ENCODE results near the gene NKD1. TPM values are rescaled to one million over a fixed set of nuclear protein-coding genes. Genes with fewer than 3 reads are reported as not detected.

The NKD1 gene
- total and polyA plus RNA-seq, 2 donors (not counting 1 experiment from before 2014, with no cell fraction given): 0.16 to 1.9 TPM

DNA sequence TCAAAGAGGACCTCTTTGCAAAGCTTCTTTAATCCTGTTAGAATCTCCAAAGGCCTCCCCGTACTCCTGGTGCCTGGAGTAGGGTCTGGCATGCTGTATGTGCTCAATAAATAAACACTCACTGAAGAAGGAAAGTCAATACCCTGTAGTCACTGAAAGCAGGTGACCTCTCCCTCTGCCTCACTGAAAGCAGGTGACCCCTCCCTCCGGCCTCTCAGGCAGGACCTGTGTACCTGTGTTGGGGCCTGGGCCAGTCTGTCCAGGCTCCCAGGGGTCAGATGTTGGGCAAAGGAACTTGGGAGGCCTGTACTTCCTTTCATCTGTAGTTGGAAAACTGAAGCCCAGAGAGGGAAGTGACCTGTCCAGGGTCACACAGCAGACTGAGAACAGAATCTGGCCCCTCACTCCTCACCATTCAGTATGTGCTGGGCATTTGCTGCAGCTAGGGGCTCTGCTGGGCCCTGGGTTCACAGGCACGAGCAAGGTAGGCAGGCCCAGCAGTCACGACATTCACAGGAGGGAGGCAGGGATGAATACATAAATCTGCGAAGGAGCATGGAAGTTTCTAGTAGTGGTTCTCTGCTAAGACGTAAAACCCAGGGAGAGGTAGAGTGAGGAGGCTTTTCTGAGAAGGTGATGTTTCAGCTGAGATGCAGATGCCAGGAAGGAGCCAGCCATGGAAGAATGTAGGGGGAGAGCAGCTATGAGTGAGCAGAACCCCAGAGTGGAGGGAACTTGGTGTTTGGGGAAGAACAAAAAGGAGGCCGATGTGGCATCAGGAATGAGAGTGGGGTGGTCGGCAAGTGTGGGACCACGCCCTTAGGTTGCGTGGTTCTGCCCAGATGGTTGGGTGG is 64.0 kb downstream of the NKD1 start:
- Histone ChIP-seq H3K27me3 (replicated peaks in 1 of 4; ENCODE audit: control extremely low read depth in 1 of 4, control insufficient read depth in 3 of 4, insufficient read depth in 4 of 4, low read length in 3 of 4) (no peaks in the 10 kb centered on the region), H4K20me1 (ENCODE audit: control insufficient read depth, insufficient read depth, low read length, poor library complexity, severe bottlenecking) (no peaks in the 10 kb centered on the region), H3K36me3 (replicated peaks in 1 of 2; ENCODE audit: control extremely low read depth in 1 of 2, control insufficient read depth in 1 of 2, extremely low read depth in 1 of 2, insufficient read depth in 2 of 2, low read length in 1 of 2) (no peaks in the 10 kb centered on the region), H3K9ac (ENCODE audit: low read length) (no peak overlapping the region), H3K27ac (ENCODE audit: low read length in 2 of 2) (no peak overlapping the region), H3K9me3 (ENCODE audit: control extremely low read depth in 1 of 3, control insufficient read depth in 2 of 3, insufficient read depth in 1 of 3, low read length in 2 of 3) (no peaks in the 10 kb centered on the region), H3K79me2 (ENCODE audit: control insufficient read depth, insufficient read depth, low read length) (no peaks in the 10 kb centered on the region), H3K4me1 (ENCODE audit: control insufficient read depth in 2 of 2, insufficient read depth in 2 of 2, low read length in 2 of 2) (no peaks in the 10 kb centered on the region), H2AFZ (ENCODE audit: insufficient read depth, low read depth, low read length, poor library complexity, severe bottlenecking) (no peak overlapping the region), H3K4me3 (ENCODE audit: control extremely low read depth in 1 of 5, extremely low read depth in 1 of 5, insufficient read depth in 1 of 5, low read depth in 2 of 5, low read length in 4 of 5) (no peak overlapping the region), H3K4me2 (replicated peaks; ENCODE audit: low read depth, low read length, poor library complexity, severe bottlenecking) (no peak overlapping the region)
- no peaks in the 10 kb centered on the region for H3K4me1 Mint-ChIP-seq
- no peaks in the 10 kb centered on the region for H3K9me3 Mint-ChIP-seq (ENCODE audit: insufficient read depth)
- no peak overlapping the region for H3K4me3 Mint-ChIP-seq
- ChIA-PET POLR2A (no interaction called here), CTCF (interaction anchor here (0.6 to 1.3 kb wide), 2 partner anchors 53 to 108 kb away, joined by 3 to 4 read pairs; no protein-coding TSS in a partner anchor)
- H3K27me3 Mint-ChIP-seq: peaks cover 9% of the 10 kb centered on the region
- intact Hi-C loops (cut with micrococcal nuclease): no loop called here
- 95% methylated on average over 8 of the region's 10 CpGs for WGBS (ENCODE audit: insufficient coverage)
- TF ChIP-seq, protein P1, sequence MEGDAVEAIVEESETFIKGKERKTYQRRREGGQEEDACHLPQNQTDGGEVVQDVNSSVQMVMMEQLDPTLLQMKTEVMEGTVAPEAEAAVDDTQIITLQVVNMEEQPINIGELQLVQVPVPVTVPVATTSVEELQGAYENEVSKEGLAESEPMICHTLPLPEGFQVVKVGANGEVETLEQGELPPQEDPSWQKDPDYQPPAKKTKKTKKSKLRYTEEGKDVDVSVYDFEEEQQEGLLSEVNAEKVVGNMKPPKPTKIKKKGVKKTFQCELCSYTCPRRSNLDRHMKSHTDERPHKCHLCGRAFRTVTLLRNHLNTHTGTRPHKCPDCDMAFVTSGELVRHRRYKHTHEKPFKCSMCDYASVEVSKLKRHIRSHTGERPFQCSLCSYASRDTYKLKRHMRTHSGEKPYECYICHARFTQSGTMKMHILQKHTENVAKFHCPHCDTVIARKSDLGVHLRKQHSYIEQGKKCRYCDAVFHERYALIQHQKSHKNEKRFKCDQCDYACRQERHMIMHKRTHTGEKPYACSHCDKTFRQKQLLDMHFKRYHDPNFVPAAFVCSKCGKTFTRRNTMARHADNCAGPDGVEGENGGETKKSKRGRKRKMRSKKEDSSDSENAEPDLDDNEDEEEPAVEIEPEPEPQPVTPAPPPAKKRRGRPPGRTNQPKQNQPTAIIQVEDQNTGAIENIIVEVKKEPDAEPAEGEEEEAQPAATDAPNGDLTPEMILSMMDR (IDR thresholded peaks at IDR 0.05): no peak
- no peak for TF ChIP-seq EZH2 (IDR thresholded peaks at IDR 0.05; ENCODE audit: borderline replicate concordance, insufficient read depth, low read depth, low read length, poor library complexity, severe bottlenecking)
- no peak for DNase-seq
- H3K27ac Mint-ChIP-seq: no peak overlapping the region
- ATAC-seq (ENCODE audit: low read depth): no peak

GRCh38 chr16:50612849-50613198 is 64.6 kb downstream of the NKD1 start:
- Mint-ChIP-seq H3K4me1 (no peaks in the 10 kb centered on the region), H3K27me3 (peaks cover 9% of the 10 kb centered on the region), H3K9me3 (ENCODE audit: insufficient read depth) (no peaks in the 10 kb centered on the region), H3K27ac (no peak overlapping the region), H3K4me3 (no peak overlapping the region)
- Histone ChIP-seq H3K4me3 (ENCODE audit: control extremely low read depth in 1 of 5, extremely low read depth in 1 of 5, insufficient read depth in 1 of 5, low read depth in 2 of 5, low read length in 4 of 5) (no peak overlapping the region), H3K79me2 (ENCODE audit: control insufficient read depth, insufficient read depth, low read length) (no peaks in the 10 kb centered on the region), H3K27ac (ENCODE audit: low read length in 2 of 2) (no peak overlapping the region), H4K20me1 (ENCODE audit: control insufficient read depth, insufficient read depth, low read length, poor library complexity, severe bottlenecking) (no peaks in the 10 kb centered on the region), H3K4me2 (replicated peaks; ENCODE audit: low read depth, low read length, poor library complexity, severe bottlenecking) (no peak overlapping the region), H2AFZ (ENCODE audit: insufficient read depth, low read depth, low read length, poor library complexity, severe bottlenecking) (no peak overlapping the region), H3K4me1 (ENCODE audit: control insufficient read depth in 2 of 2, insufficient read depth in 2 of 2, low read length in 2 of 2) (no peaks in the 10 kb centered on the region), H3K27me3 (replicated peaks in 1 of 4; ENCODE audit: control extremely low read depth in 1 of 4, control insufficient read depth in 3 of 4, insufficient read depth in 4 of 4, low read length in 3 of 4) (no peaks in the 10 kb centered on the region), H3K36me3 (replicated peaks in 1 of 2; ENCODE audit: control extremely low read depth in 1 of 2, control insufficient read depth in 1 of 2, extremely low read depth in 1 of 2, insufficient read depth in 2 of 2, low read length in 1 of 2) (no peaks in the 10 kb centered on the region), H3K9ac (ENCODE audit: low read length) (no peak overlapping the region), H3K9me3 (ENCODE audit: control extremely low read depth in 1 of 3, control insufficient read depth in 2 of 3, insufficient read depth in 1 of 3, low read length in 2 of 3) (no peaks in the 10 kb centered on the region)
- ChIA-PET POLR2A (no interaction called here), CTCF (interaction anchor here (0.6 to 1.0 kb wide), 2 partner anchors 29 to 109 kb away, joined by 3 to 4 read pairs; no protein-coding TSS in a partner anchor)
- no peak for ATAC-seq (ENCODE audit: low read depth)
- no peak for TF ChIP-seq EZH2 (IDR thresholded peaks at IDR 0.05; ENCODE audit: borderline replicate concordance, insufficient read depth, low read depth, low read length, poor library complexity, severe bottlenecking)
- TF ChIP-seq, protein P1 (IDR thresholded peaks at IDR 0.05): no peak
- intact Hi-C loops (cut with micrococcal nuclease): no loop called here
- DNase-seq: no peak
- 94% methylated on average over 6 of the region's 6 CpGs for WGBS (ENCODE audit: insufficient coverage)
